ENCODE results near the gene PHYHD1.

The PHYHD1 gene

DNA sequence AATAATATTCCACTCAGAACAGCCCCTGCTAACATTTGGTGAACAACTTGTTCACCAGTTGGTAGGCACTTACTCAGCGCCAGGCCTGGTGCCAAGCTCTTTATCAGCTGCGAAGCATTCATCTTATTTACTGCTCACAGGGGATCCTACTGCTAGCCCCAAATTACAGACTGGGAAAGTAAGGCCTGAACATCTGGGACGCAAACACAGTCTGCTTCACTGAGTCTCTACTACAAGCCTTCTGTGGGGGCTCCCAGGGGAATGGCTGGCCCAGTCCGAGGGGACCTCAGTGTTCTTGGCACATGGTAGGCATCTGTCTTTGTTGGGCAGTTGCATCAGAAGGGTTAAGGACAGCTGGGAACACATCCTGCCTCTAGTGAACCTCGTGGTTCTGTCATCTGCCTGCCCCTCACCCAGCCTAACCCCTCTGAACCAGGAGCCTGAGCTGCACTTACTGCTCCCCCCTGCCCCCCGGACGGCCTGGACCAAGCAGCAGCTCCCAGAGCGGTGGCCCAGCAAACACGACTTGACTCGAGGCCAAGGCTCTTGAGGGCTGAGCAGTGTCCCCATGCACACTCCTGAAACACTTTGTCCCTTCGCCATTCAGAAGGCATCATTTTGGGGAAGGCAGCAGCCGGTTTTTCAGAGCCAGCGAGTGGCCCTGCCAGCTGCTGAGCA, at the start of gene PHYHD1:
Gene PHYHD1 (plus strand): TSS at position 602 of the 678 bp plus-strand sequence. CDS start 1,342 bp downstream, outside the sequence.
- peak; percentile 77 to 82 for DNase-seq (ENCODE audit: low read depth in 2 of 2)

DNA sequence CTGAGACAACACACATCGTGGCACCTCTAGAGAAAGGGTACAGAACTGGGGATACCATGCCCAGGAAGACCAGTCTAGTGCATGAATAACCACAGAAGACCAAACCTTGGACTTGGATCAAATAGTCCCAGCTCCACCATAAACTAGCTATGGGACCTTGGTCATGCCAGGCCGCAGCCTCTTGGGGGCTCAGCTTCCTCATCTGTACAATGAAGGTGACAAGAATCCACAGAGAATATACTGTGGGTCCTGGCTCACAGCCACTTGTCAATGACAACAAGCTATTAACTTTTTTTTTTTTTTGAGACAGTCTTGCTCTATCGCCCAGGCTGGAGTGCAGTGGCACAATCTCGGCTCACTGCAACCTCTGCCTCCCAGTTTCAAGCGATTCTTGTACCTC, 42.9 kb upstream of the PHYHD1 start:
- DNase-seq (ENCODE audit: low read depth in 2 of 2), result no peak
- no peak overlapping the region for H3K4me3 ChIP-seq (replicated peaks in 1 of 2; ENCODE audit: low read depth in 2 of 2, low read length in 2 of 2)
- no peak for TF ChIP-seq CTCF (IDR thresholded peaks at IDR 0.05; ENCODE audit: low read depth, low read length)

More for the DNA sequence above, at the start of gene PHYHD1:
- peak within 1 kb of the TSS in 1 of 2 donors; percentile 58 for H3K4me3 ChIP-seq (replicated peaks in 1 of 2; ENCODE audit: low read depth in 2 of 2, low read length in 2 of 2)
- no peak for TF ChIP-seq CTCF (IDR thresholded peaks at IDR 0.05; ENCODE audit: low read depth, low read length)

DNA sequence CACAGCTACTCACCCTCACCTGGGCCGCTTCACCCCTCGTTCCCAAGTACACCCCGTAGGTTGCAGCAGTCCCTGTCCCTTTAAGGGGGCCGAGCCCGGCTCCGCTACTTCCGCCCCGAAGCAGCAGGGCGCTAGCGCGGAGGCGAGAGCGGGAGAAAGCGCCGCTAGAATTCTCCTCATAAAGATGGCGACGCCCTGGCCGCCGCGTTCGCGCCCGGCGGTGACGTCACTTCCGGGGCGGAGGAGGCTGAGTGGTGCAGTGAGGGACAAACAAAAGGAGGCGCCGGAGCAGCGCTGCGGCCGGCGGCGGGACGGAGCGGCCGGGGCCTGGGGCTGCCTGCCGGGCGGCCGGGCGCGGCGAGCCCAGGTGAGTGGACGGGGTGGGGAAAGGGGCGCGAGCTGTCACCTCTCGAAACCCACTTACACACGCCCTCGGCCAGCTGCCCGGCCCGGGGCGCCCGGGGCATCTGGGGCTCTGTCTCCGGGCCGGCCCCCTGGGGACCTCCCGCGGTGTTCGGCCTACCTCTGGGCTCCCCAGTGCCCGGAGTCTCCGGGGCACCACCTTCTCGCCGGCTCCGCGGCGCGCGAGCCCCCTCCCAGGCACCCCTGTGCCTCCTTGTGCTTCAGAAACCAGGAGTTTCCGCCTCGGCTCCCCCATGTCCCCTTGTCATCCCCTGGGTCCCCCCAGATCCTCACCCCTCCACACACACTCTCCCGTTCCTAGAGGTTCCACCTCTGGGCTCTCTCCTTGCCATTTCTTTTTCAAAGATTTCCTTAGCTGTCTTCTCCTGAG, 38.7 kb upstream of the PHYHD1 start, which contains the start of the genes KYAT1 and LRRC8A:
Gene KYAT1 (minus strand): TSS at position 67 of the 793 bp plus-strand sequence. CDS start 36,545 bp downstream, outside the sequence.
Gene LRRC8A (plus strand): TSS at position 250 of the 793 bp plus-strand sequence. CDS start 25,032 bp downstream, outside the sequence.
- H3K4me3 ChIP-seq (replicated peaks in 1 of 2; ENCODE audit: low read depth in 2 of 2, low read length in 2 of 2), result peak within 1 kb of the TSS; percentile 66 to 88
- no peak for TF ChIP-seq CTCF (IDR thresholded peaks at IDR 0.05; ENCODE audit: low read depth, low read length)
- peak; percentile 95 for DNase-seq (ENCODE audit: low read depth in 2 of 2)

DNA sequence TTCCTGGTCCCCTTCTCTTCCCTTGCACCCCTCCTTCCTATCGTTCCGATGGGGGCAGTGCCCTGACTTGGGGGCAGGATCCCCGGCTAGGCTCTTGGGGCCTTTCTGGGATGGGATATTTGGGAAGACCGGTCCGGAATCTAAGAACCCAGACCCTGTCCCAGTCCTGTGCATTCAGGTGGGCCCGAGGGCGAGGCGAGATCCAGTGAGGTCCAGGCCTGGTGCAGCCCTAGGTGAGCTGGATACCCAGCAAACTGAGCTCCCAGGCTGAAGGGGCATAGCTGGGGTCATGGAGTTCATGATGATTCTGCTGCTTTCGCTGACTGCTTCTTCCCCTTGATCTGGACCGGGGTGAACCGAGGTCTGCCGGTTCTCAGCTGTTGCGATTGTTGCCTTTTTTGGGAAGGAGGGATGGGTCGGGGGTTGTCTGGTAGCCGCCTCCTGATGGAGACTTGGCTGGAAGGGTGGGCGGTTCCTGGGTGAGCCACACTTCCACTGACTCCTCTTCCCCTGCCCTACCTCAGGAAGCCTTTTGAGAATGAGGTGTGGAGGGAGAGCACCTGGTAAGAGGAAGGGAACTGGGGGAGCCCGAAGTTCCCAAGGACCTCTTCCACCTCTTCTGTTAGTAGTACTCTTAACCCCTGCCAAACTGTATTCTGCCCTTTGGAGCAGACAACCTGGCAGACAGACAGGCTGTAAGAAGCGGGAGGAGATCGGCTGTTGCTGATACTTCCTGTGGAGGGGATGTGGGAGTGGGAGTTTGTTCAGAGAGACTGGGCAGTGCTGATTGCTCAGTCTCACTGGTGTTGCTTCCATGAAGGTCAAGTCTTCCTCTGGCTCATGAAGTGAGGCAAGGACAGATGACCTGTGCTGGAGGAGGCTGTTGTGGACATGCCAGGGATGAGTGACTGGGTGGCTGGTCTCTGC, 37.8 kb upstream of the PHYHD1 start:
- DNase-seq (ENCODE audit: low read depth in 2 of 2), result no peak
- peak overlapping the region; percentile 66 to 88 for H3K4me3 ChIP-seq (replicated peaks in 1 of 2; ENCODE audit: low read depth in 2 of 2, low read length in 2 of 2)
- TF ChIP-seq CTCF (IDR thresholded peaks at IDR 0.05; ENCODE audit: low read depth, low read length), result no peak

- TF ChIP-seq CTCF (IDR thresholded peaks at IDR 0.05; ENCODE audit: low read depth, low read length), result no peak
- peak overlapping the region in 1 of 2 donors; percentile 5 for H3K4me3 ChIP-seq (replicated peaks in 1 of 2; ENCODE audit: low read depth in 2 of 2, low read length in 2 of 2)
- DNase-seq (ENCODE audit: low read depth in 2 of 2), result no peak
Observed at GRCh38 chr9:128884164-128884563, 36.6 kb upstream of the PHYHD1 start.

DNA sequence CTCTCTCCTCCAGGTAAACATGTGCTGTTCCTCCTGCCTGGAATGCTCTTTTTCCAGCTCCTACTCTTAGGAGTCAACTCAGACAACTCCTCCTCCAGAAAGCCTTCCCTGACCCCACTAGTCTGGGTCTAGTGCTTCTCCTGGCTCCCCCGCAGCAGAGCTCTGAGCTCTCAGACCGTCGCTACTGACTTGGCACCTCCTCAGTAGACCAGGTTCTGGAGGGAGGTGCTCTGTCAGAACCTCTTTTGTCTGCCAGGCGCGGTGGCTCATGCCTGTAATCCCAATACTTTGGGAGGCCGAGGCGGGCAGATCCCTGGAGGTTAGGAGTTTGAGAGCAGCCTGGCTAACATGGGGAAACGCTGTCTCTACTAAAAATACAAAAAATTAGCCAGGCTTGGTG, 35.4 kb upstream of the PHYHD1 start:
- H3K4me3 ChIP-seq (replicated peaks in 1 of 2; ENCODE audit: low read depth in 2 of 2, low read length in 2 of 2), result no peak overlapping the region
- no peak for TF ChIP-seq CTCF (IDR thresholded peaks at IDR 0.05; ENCODE audit: low read depth, low read length)
- no peak for DNase-seq (ENCODE audit: low read depth in 2 of 2)
